CD4-positive, alpha-beta T cell treated with Interleukin-1 beta for 1 hour (primary cell): Measurements from ENCODE around the gene TMEM43.
A peak's percentile ranks its signal among the peaks of the same experiment; 100 is the strongest.
"Not testable (repeated sequence)": the region's sequence is repeated elsewhere in the genome, so short reads cannot be mapped to it uniquely, and the experiment has no call there.

ENCODE experiments used
- DNase-seq, 2 donors: peaks; one replicate each; pipeline ENCODE4 v3.0.0-alpha.2; 2020 to 2022

TMEM43 gene, protein sequence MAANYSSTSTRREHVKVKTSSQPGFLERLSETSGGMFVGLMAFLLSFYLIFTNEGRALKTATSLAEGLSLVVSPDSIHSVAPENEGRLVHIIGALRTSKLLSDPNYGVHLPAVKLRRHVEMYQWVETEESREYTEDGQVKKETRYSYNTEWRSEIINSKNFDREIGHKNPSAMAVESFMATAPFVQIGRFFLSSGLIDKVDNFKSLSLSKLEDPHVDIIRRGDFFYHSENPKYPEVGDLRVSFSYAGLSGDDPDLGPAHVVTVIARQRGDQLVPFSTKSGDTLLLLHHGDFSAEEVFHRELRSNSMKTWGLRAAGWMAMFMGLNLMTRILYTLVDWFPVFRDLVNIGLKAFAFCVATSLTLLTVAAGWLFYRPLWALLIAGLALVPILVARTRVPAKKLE

DNA sequence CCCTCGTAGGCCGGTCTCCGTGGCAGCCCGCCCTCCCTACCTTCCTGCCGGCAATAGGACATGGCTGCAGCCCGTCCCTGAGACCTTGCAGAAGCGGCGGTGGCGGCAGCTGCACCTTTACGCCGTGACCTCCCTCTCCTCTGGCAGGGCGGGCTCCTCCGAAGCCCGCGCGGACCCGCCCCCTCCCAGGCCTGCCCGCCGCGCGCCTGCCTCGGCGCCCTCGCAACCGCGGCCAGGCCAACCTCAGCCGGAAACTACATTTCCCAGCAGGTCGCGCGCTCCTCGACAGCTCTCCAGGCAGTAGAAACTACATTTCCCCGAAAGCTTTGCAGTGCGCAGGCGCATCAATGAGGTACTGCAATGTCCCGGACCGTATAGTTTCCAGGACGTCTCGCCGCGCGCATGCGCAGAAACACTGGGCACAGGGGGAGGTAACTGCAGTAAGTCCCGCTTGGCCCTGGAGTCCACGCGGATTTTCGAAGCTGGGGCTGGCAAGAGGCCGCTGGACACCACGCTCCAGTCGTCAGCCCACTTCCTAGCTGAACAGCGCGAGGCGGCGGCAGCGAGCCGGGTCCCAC, at the start of gene TMEM43, which contains the start of gene CHCHD4:
TSS of gene TMEM43 (plus strand) at position 438 of the 578 bp plus-strand sequence. CDS start 142 bp downstream, outside the sequence.
TSS of gene CHCHD4 (minus strand) at position 256 of the 578 bp plus-strand sequence. CDS start at position 62, 194 bp downstream.
- DNase-seq: peak; percentile 99 to 100

DNA sequence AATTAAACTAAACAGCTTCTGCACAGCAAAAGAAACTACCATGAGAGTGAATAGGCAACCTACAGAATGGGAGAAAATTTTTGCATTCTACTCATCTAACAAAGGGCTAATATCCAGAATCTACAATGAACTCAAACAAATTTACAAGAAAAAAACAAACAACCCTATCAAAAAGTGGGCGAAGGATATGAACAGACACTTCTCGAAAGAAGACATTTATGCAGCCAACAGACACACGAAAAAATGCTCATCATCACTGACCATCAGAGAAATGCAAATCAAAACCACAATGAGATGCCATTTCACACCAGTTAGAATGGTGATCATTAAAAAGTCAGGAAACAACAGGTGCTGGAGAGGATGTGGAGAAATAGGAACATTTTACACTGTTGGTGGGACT, 49.6 kb upstream of the TMEM43 start:
- not testable (repeated sequence) for DNase-seq

- no peak for DNase-seq
Observed at GRCh38 chr3:14077310-14077709, 47.5 kb upstream of the TMEM43 start.

- no peak for DNase-seq
Observed at GRCh38 chr3:14082108-14082657, 42.7 kb upstream of the TMEM43 start.

DNA sequence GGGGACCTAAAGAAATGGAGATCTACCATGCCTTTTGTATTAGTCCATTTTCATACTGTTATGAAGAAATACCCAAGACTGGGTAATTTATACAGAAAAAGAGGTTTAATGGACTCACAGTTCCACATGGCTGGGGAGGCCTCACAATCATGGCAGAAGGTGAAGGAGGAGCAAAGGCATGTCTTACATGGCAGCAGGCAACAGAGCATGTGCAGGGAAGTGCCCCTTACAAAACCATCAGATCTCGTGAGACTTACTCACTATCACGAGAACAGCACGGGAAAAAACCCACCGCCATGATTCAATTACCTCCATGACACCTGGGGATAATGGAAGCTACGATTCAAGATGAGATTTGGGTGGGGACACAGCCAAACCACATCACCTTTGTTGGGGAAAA, 37.4 kb upstream of the TMEM43 start:
- not testable (repeated sequence) for DNase-seq

- not testable (repeated sequence) for DNase-seq
Observed at GRCh38 chr3:14091959-14092358, 32.9 kb upstream of the TMEM43 start.

- DNase-seq: no peak
Observed at GRCh38 chr3:14092464-14092863, 32.4 kb upstream of the TMEM43 start.

DNA sequence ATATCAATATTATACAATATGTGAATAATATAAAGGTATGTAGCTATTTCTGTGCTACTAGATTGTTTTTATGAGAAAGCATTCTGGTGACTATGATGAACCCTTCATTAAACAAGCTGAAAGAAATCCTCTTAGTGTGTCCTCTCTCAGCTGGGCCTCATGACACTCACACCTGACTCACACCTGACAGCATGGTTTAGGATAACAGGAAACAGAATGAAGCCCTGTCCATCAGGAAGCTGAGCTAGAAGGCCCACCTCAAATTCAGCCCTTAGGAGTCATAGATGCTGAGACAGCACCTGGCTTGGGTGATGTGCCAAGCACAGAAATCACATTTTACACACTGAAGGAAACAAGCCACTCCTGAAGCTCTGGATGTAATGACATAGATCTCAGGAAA, 31.0 kb upstream of the TMEM43 start:
- no peak for DNase-seq

GRCh38 chr3:14096742-14097141, 28.1 kb upstream of the TMEM43 start:
- no peak for DNase-seq

GRCh38 chr3:14097616-14098391, 27.0 kb upstream of the TMEM43 start:
- DNase-seq: no peak

- DNase-seq: not testable (repeated sequence)
Observed at GRCh38 chr3:14109821-14110220, 15.0 kb upstream of the TMEM43 start.

DNA sequence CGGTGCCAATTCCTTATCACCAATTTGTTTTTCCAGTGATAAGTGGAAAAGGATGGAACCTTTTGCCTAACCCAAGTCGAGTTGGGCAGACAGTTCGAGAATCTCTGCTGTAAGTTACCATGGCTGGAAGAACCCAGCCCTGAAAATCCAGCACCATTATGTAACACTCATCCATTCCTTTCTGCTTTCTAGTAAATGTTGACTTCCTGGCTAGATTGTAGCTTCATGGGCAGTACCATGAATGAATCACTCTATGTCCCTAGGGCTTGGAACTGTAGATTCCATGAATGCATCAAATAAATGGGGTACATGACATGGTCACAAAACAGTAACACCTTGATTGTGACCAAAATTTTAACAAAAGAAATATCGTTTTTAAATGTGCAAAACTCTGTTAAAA, 14.2 kb upstream of the TMEM43 start:
- no peak for DNase-seq

- DNase-seq: no peak
Observed at GRCh38 chr3:14113965-14114635, 10.8 kb upstream of the TMEM43 start.

GRCh38 chr3:14117468-14118399, 7.1 kb upstream of the TMEM43 start:
- DNase-seq: no peak

GRCh38 chr3:14118400-14119381, 6.2 kb upstream of the TMEM43 start:
- DNase-seq: no peak

- no peak for DNase-seq
Observed at GRCh38 chr3:14119651-14120050, 5.2 kb upstream of the TMEM43 start.

GRCh38 chr3:14120111-14120920, 4.5 kb upstream of the TMEM43 start:
- no peak for DNase-seq

DNA sequence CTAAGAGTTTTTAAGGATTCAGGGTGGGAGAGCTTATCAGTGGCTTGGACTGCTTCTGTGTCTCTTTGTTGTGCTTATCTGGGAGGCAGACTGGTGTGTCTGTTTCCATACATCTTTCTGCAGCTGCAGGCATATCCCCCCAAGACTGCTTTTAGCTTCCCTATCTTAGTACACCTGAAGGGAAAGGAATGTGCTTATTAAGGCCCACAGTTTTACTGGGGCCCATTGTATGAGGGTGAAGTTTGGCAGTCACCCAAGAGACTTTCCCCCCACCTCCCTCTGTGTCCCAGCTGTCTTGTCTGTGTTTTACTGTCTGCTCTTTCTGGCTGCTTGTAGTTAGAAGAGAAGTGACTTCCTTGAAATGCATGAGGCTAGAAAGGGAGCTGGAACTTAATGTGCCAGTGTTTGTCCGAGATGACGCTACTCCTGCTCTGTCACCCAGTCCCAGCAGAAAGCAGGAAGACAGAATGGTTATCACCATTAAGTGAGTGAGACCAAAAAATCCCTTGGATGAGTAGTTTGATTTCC, 3.9 kb upstream of the TMEM43 start:
- DNase-seq: not testable (repeated sequence)

DNA sequence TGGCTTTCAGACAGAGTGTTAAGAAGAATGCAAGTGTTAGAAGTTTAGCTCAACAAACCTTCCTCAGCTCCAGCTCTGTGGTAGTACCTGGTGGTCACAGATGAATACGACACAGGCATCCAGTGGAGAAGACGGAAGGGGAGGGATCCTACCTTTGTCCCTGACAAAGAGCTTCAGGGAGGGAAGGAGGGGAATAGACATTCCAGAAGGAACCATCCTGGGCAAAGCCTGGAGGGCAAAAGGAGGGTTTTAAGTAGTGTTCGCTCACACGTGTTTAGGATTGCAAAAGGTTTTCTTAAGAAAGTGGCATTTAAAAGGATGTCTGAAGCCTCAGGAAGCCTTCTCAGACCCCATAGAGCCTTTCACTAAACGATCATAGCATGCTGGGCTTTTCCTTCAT, 3.0 kb upstream of the TMEM43 start:
- DNase-seq: no peak
